ENCODE data around the gene NCSTN.

GRCh38 chr1:160407839-160408801, 64.9 kb downstream of the NCSTN start:
- TF ChIP-seq EZH2 (IDR thresholded peaks at IDR 0.05; ENCODE audit: borderline replicate concordance, low read depth, low read length, poor library complexity, severe bottlenecking): no peak
- no peak for TF ChIP-seq CTCF (conservative IDR thresholded peaks at IDR 0.05; ENCODE audit: low read depth, low read length)
